Activated CD8-positive, alpha-beta memory T cell treated with anti-CD3 and anti-CD28 coated beads for 24 hours (primary cell): ENCODE data around the gene MYBL2.

ENCODE experiments used
- DNase-seq: peaks from one replicate; pipeline ENCODE4 v3.0.0-alpha.2; 2020

The MYBL2 gene

DNA sequence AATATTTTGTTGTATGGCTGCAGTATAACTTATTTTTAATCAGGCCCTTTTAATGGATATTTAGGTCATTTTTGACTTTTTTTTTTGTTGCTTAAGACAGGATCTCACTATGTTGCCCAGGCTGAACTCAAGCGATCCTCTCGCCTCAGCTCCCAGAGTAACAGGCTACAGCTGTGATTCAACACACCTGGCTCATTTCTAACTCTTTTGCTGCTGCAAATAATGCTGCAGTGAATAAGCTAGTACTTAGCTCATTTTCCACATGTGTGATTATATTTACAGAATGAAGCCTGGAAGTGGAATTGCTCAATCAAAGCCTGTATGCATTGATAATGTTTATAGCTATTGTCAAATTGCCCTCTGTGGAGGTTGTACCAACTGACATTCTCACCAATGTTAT is 58.8 kb downstream of the MYBL2 start:
- no peak for DNase-seq

DNA sequence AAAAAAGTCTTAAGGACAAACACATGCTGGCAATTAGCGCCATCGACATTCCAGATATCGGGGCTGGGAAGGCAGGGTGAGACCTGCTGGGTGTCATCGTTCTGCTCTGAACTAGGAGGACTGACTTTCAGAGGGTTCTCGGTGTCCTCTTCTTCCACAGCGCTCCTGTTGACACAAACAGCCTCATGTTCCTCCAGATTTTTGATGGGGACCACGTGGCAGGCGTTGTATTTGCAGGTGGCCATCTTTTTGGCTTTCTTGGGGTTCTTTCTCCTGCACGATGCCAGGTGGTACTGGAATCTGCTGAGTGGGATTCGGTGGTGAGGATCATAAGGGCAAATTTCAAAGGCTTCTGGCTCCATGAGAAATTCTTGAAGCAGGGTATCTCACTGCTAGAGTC is 59.4 kb downstream of the MYBL2 start:
- DNase-seq: no peak

- DNase-seq: no peak
Observed at GRCh38 chr20:43726811-43727338, 60.0 kb downstream of the MYBL2 start, which contains the start of gene GTSF1L. GTSF1L (minus strand) TSS chr20:43727002; CDS start chr20:43726694, 308 bp downstream.

GRCh38 chr20:43727980-43728590 is 61.2 kb downstream of the MYBL2 start:
- DNase-seq: no peak

GRCh38 chr20:43728686-43729255 is 61.9 kb downstream of the MYBL2 start:
- DNase-seq: no peak

- no peak for DNase-seq
Observed at GRCh38 chr20:43731469-43731868, 64.6 kb downstream of the MYBL2 start.

DNA sequence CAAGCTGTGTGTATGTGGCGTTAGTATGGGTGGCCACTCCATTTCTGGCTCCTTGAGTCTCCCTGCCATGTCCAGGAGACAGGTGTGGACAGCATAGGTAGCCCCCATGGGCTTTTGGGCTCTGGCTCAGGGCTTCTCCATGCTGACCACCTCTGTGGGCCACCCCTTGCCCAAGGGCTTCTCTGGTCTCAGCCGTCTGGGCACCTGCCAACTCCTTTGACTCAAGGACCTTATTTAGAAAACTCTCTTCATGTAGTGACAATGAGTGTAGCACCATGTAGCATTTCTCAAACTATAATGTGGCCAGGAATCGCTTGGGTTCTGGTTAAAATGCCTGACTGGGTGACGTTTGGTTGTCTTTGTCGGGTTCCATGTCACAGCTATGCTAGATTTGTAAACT is 65.0 kb downstream of the MYBL2 start:
- DNase-seq: no peak

DNA sequence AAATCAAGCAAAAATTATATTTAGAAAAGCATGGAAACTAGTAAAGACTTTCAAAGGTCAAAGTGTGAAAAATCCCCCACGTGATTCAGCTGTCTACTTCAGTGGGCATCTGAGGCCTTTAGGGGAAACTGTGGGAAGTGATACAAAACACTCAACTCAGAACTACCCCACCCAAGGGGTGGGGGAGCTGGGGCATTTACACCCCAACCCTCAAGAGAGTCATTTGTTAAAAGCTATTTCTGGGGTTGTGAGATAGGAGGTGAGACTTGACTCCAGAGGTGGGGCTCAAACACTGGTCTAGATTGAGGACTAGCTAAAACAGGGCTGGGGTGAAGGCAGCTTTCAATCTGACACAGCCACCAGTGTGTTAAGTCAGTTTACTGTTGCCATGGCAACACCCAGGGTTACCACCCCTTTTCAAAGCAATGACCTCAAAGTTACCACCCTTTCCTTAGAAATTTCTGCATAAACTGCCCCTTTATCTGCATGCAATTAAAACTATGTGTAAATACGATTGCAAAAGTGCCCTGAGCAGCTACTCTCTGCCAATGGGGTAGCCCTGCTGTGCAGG is 69.8 kb downstream of the MYBL2 start:
- DNase-seq: no peak

GRCh38 chr20:43737925-43738324 is 71.0 kb downstream of the MYBL2 start:
- DNase-seq: no peak

GRCh38 chr20:43739148-43739749 is 72.3 kb downstream of the MYBL2 start:
- DNase-seq: no peak

- no peak for DNase-seq
Observed at GRCh38 chr20:43740642-43741041, 73.7 kb downstream of the MYBL2 start.

DNA sequence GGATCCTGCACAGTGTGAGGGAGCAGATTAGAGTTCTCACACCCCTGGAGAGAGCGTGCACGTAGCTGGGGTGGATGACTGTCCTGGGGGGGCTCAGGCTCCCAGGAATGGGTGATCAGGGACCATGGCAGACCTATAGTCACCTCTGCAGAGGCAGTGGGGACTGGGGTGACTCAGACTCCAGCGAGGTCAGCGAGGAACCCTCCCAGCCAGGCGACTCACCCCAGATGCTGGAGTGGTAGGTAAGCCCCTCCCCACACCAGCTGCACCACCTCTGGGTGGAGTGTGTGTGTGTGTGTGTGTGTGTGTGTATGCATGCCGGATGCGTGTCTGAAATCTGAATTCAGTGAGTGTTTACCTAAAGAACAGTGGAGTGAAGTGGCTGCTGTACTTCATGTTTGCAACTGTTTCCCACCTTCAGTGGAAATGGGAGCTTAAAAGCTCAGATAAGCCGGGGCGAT is 77.3 kb downstream of the MYBL2 start:
- no peak for DNase-seq

DNA sequence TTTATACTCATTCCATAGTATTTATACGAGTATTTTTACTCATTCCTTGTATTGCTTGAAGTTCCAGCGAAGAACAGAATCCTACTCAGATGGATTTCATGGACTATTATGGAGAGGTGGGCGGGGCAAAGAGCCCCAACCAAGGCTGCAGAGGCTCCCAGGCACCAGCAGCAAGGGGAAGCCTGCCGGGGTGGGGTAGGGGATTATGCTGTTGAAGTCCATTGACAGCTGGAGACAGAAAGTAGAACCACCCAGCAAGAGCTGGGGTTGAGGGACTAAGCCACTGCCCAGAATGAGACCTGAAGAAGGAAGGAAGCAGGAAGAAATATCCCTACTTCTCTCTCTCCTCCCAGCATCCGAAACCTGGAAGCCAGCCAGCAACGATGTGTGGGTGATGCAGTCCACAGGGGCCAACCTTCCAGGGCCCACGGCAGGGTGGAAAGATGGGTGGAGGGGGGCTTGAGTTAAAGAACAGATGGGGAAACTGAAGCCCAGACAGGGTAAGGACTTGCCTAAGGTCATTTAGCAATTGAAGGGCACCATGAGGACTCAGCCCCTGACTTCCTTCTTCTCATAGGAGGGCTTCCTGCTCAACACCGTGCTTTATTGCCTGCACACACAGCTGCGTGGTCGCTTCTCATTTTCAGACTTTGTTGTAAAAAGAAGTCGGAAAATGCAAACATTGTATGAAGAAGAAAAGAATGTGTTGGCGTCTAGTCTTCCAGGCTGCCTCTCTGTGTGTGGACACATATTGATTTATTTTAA is 78.2 kb downstream of the MYBL2 start:
- no peak for DNase-seq

GRCh38 chr20:43746344-43747137 is 79.6 kb downstream of the MYBL2 start:
- no peak for DNase-seq

DNA sequence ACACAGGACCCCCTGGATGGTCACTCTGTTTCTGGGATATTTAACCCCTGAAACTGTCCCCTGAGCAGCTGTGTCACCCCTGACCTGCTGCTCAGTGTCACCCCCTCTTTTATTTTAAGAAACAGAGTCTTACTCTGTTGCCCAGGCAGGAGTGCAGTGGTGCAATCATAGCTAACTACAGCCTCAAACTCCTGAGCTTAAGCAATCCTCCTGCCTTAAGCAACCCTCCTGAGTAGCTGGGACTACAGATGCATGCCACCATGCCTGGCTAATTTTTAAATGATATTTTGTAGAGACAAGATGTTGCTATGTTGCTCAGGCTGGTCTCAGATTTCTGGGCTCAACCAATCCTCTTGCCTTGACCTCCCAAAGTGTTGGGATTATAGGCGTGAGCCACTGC is 81.4 kb downstream of the MYBL2 start:
- no peak for DNase-seq

- DNase-seq: peak; percentile 97
Observed at GRCh38 chr20:43749734-43750294, 82.9 kb downstream of the MYBL2 start.

DNA sequence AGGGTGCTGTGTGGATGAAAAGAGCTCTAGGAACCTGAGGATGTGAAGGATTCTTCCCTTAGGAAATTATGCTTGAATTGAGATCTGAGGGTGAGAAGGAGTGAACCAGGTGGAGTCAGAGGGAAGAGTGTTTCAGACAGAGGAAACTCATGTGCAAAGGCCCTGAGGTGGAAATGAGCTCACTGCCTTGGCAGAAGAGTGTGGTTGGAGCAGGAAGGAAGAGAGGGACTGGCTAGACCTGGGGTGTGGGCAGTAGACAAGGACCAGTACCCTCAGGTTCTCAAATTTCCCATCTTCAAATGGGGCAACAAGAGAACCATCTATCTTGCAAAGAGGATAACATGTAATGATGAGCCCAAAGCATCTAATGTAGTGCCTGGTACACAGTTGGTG is 83.9 kb downstream of the MYBL2 start:
- no peak for DNase-seq

DNA sequence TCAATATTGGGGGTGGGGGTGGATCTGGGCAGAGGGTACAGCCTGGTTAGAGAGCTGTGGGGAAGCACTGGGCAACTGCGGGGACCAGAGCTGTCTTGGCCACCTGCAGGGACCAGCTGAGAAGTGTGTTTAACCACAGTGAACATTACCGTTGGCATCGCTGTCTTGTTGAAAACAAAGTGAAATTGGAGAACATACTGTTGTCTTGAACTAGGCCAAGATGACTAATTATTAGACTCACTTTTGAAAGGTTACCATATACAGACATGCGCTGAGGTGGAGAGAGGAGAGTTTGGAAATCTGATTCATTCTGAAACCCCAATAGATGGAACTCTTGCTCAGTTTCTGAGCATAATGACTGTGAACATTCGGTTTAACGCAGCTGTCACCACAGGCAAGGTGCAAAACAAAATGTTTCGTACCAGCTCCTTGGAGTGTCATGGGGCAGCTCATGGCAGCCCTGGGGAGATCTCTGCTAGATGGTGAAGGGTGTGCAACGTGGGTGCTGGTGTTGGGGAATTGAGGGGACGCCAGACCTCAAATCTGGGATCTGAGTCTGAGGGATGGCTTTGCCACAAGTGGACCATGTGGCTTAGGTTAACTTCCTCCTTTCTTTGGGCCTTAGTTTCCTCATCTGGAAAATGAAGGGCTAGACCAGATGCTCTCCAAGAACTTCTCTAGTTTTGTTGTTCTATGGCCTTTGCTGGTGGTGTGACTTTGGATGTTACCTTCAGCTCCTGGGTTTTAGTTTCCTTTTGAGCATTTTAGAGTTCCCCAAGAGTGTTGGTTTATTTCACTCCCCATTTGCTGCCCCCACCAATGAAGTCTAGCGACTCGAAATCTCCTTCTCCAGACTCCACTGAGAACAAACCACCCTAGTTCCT is 84.5 kb downstream of the MYBL2 start:
- peak; percentile 83 for DNase-seq

DNA sequence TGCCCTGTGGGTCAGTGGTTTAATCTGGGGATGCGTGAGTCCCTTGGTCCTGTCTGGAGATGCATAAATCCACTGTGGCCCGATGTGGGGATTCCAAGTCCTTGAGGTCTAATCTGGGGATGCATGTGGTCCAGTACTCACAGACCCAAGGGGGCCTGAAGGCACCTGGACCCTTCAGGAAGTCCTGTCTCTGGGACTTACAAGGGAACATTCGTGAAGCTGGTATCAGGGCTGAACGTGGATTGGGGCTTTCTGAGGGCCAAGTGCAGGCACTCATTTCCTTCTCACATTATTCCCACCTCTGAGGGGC is 85.1 kb downstream of the MYBL2 start:
- peak; percentile 69 for DNase-seq

DNA sequence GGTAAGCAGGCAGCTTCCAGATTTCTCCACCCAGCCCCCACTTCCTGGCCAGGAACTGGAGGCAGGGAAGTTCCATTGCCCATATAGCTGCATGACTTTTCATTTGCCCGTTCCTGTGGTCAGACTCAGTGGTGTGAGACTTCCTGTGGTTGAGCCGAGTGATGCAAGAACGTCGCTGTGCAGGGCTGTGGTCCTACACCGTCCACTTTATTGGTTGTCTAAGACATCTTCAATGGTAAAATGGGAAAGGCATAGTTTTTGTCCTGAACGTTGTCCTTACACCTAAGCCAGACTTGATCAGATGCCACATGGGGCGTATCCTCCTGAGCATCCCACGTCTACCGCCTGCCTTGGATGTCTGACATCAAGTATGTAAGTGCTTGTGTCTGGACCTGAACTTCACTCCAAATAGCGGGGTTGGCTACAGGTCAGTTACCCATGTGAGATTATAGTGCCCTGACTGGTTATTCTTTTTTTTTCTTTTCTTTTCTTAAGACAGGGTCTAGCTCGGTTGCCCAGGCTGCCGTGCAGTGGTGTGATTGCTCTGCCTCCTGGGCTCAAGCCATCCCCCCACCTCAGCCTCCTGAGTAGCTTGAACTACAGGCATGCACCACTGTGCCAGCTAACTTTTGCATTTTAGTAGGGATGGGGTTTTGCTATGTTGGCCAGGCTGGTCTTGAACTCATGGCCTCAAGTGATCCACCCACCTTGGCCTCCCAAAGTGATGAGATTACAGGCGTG is 85.8 kb downstream of the MYBL2 start:
- DNase-seq: peak; percentile 71
